ENCODE measurements around the gene SIM2.

SIM2 gene

DNA sequence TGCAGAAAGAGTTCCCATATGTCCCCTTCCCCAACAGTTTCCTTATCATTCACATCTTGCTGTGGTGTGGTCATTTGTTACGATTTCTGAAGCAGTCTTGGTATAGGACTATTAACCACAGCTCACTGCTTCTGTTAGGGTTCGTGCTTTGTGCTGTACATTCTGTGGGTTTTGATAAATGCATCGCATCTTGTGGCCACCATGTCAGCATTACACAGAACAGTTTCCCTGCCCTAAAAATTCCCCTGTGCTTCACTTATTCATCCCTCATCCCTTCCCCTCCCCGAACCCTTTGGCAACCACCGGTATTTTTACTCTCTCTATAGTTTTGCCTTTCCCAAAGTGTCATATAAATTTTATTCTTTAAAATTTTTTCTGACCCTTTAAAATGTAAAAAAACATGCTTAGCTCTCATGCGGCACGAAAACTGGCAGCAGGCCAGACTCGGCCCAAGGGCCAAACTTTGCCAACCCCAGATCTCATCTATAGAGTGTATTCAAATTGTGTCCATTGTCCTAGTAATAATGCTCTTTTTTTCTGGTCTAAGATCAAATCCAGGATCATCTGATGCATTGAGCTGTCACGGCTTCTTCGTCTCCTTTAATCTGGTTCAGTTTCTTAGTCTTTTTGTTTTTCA lies 78.2 kb downstream of the SIM2 start:
- TF ChIP-seq POLR2AphosphoS5 (IDR thresholded peaks at IDR 0.05; ENCODE audit: low read depth) (no peak), GABPA (IDR thresholded peaks at IDR 0.05; ENCODE audit: low read depth) (no peak), SPI1 (IDR thresholded peaks at IDR 0.05; ENCODE audit: borderline replicate concordance, low read depth) (no peak)
- TF ChIP-seq, protein P1, sequence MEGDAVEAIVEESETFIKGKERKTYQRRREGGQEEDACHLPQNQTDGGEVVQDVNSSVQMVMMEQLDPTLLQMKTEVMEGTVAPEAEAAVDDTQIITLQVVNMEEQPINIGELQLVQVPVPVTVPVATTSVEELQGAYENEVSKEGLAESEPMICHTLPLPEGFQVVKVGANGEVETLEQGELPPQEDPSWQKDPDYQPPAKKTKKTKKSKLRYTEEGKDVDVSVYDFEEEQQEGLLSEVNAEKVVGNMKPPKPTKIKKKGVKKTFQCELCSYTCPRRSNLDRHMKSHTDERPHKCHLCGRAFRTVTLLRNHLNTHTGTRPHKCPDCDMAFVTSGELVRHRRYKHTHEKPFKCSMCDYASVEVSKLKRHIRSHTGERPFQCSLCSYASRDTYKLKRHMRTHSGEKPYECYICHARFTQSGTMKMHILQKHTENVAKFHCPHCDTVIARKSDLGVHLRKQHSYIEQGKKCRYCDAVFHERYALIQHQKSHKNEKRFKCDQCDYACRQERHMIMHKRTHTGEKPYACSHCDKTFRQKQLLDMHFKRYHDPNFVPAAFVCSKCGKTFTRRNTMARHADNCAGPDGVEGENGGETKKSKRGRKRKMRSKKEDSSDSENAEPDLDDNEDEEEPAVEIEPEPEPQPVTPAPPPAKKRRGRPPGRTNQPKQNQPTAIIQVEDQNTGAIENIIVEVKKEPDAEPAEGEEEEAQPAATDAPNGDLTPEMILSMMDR (IDR thresholded peaks at IDR 0.05; ENCODE audit: insufficient read depth, low read length), result no peak
- TF ChIP-seq, protein P2, sequence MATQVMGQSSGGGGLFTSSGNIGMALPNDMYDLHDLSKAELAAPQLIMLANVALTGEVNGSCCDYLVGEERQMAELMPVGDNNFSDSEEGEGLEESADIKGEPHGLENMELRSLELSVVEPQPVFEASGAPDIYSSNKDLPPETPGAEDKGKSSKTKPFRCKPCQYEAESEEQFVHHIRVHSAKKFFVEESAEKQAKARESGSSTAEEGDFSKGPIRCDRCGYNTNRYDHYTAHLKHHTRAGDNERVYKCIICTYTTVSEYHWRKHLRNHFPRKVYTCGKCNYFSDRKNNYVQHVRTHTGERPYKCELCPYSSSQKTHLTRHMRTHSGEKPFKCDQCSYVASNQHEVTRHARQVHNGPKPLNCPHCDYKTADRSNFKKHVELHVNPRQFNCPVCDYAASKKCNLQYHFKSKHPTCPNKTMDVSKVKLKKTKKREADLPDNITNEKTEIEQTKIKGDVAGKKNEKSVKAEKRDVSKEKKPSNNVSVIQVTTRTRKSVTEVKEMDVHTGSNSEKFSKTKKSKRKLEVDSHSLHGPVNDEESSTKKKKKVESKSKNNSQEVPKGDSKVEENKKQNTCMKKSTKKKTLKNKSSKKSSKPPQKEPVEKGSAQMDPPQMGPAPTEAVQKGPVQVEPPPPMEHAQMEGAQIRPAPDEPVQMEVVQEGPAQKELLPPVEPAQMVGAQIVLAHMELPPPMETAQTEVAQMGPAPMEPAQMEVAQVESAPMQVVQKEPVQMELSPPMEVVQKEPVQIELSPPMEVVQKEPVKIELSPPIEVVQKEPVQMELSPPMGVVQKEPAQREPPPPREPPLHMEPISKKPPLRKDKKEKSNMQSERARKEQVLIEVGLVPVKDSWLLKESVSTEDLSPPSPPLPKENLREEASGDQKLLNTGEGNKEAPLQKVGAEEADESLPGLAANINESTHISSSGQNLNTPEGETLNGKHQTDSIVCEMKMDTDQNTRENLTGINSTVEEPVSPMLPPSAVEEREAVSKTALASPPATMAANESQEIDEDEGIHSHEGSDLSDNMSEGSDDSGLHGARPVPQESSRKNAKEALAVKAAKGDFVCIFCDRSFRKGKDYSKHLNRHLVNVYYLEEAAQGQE (IDR thresholded peaks at IDR 0.05; ENCODE audit: insufficient replicate concordance, low read depth), result no peak
- Histone ChIP-seq H3K27ac (replicated peaks) (no peak overlapping the region), H3K4me3 (replicated peaks; ENCODE audit: insufficient read depth, low read length) (no peak overlapping the region), H3K27me3 (ENCODE audit: insufficient read depth, poor library complexity, severe bottlenecking) (no peaks in the 10 kb centered on the region)
- DNase-seq (ENCODE audit: low read depth in 1 of 2, low spot score in 1 of 2), result no peak

DNA sequence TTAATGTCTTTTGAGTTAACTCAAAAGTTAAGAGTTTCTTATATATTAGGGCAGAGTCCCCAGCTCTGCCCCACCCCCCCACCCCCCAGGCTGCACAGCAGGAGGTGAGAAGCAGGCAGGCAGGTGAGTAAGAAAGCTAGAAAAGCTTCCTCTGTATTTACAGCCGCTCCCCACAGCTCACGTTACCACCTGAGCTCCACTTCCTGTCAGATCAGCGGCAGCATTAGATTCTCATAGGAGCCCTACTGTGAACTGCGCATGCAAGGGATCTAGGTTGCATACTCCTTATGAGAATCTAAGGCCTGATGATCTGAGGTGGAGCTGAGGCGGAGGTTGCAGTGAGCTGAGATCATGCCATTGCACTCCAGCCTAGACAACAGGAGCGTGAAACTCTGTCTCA lies 81.9 kb downstream of the SIM2 start:
- TF ChIP-seq POLR2AphosphoS5 (IDR thresholded peaks at IDR 0.05; ENCODE audit: low read depth) (no peak), GABPA (IDR thresholded peaks at IDR 0.05; ENCODE audit: low read depth) (no peak), SPI1 (IDR thresholded peaks at IDR 0.05; ENCODE audit: borderline replicate concordance, low read depth) (no peak)
- TF ChIP-seq, protein P2 (IDR thresholded peaks at IDR 0.05; ENCODE audit: insufficient replicate concordance, low read depth), result no peak
- TF ChIP-seq, protein P1 (IDR thresholded peaks at IDR 0.05; ENCODE audit: insufficient read depth, low read length), result no peak
- no peak overlapping the region for H3K27ac ChIP-seq (replicated peaks)
- no peak for DNase-seq (ENCODE audit: low read depth in 1 of 2, low spot score in 1 of 2)
- no peak overlapping the region for H3K4me3 ChIP-seq (replicated peaks; ENCODE audit: insufficient read depth, low read length)
- no peaks in the 10 kb centered on the region for H3K27me3 ChIP-seq (ENCODE audit: insufficient read depth, poor library complexity, severe bottlenecking)

DNA sequence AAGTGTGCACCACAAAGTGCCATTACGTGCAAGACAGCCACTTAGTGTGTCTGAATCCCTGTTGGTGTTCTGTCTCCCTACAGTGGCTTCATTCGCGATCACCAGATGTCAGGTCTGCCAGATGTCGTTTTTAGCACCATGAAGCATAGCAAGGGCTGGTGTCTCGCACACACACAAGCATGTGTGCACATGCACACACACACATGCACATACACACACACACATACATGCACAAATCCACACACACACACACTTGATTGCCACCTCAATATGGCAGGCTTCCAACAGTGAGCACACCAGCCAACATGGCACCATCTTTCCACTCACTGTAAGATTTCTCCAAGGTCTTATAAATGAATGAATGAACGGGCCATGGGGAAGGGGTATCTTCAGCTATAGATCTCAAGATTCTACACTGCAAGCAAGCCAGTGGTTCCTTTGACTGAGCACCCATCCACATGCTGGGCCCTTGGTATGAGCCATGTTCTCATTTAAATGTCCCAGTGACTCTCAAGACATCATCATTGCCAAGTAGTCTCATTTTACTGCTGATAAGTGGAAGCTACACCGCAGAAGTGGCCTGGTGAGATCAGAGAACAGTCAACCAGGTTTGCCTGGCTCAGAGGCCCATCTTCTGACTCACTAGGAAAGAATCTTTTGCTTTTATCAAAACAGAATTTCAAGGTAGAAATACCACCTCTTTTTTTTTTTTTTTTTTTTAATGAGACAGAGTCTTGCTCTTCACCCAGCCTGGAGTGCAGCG lies 84.9 kb downstream of the SIM2 start:
- DNase-seq (ENCODE audit: low read depth in 1 of 2, low spot score in 1 of 2), result no peak
- Histone ChIP-seq H3K4me3 (replicated peaks; ENCODE audit: insufficient read depth, low read length) (no peak overlapping the region), H3K27ac (replicated peaks) (no peak overlapping the region), H3K27me3 (ENCODE audit: insufficient read depth, poor library complexity, severe bottlenecking) (no peaks in the 10 kb centered on the region)
- TF ChIP-seq, protein P2 (IDR thresholded peaks at IDR 0.05; ENCODE audit: insufficient replicate concordance, low read depth), result no peak
- TF ChIP-seq SPI1 (IDR thresholded peaks at IDR 0.05; ENCODE audit: borderline replicate concordance, low read depth) (no peak), POLR2AphosphoS5 (IDR thresholded peaks at IDR 0.05; ENCODE audit: low read depth) (no peak), GABPA (IDR thresholded peaks at IDR 0.05; ENCODE audit: low read depth) (no peak)
- TF ChIP-seq, protein P1 (IDR thresholded peaks at IDR 0.05; ENCODE audit: insufficient read depth, low read length), result no peak
